HG02852 (cell line): ENCODE measurements around the gene ACSL1.

ENCODE experiments used
- ATAC-seq: cut with Tn5 transposase; IDR thresholded peaks from one replicate; pipeline ENCODE4 v1.9.1; 2021; ENCODE audit warnings: mild to moderate bottlenecking, moderate library complexity; ENCODE audit not compliant: unreplicated experiment

Gene ACSL1

DNA sequence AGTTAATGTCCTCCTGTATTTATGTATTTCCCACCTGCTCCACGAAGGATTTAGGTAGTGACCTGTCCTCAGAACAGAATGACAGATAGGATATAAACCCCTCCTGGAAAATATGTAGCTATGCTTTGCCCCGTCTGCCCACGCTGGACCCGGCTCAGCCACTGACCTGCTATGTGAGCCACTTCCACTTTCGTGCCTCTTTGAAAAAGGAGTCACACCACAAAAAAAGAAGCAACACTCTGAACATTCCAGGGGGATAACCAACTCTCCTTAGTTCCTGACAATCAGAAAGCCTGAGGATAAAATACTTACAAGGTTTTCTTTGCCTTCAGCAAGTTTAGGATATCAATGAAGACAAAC is 11.1 kb downstream of the ACSL1 start:
- no peak for ATAC-seq

DNA sequence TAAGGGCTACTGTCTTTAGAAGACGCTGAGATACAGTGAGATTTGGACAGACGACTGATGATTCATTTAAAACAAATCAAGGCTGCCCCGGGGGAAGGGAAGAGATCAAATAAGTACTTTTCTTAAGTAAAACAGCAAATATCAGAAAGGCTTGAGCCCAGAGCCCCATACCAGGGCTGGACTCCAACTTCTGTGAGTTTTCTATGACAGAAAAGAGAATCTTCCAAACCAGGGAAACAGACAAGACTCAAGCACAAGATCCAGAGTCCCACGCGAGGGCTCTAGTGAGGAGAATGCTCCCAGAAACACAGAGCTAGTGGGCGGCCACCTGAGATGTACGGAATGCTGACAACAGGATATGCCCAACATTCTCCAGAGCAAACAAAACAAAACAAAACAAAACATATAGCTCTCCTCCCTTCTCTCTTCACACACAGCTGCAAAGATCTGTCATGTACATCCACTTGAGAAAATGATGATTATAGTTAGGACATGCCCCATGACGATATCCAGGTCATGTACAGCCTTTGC is 13.1 kb downstream of the ACSL1 start:
- ATAC-seq, result no peak

GRCh38 chr4:184812199-184812542 is 13.6 kb downstream of the ACSL1 start:
- no peak for ATAC-seq

DNA sequence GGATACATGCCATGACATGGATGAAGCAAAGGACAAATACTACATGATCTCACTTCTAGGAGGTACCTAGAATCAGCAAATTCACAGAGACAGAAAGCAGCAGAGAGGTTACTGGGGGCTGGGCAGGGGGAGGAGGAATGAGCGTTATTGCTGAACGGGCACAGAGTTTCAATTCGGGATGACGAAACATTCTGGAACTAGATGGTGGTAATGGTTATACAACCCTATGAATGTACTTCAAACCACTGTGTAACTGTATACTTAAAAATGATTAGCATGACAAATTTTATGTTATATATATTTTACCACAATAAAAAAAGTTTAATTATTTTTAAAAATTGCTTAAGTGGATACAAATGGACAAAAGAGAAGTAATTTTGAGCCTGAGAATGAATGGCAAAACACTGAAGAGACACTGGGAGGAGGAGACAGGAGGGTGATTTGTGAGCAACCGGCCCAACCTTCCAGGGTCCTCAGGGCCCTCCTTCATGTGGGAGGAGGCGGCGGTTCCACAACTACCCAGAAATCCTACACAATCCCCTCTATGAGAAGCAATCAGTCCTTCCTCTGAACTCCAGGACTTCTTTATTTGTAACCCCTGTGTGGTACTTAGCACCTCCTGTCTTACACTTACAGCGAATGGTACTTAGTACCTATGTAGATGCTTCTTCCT is 14.1 kb downstream of the ACSL1 start:
- ATAC-seq, result no peak

DNA sequence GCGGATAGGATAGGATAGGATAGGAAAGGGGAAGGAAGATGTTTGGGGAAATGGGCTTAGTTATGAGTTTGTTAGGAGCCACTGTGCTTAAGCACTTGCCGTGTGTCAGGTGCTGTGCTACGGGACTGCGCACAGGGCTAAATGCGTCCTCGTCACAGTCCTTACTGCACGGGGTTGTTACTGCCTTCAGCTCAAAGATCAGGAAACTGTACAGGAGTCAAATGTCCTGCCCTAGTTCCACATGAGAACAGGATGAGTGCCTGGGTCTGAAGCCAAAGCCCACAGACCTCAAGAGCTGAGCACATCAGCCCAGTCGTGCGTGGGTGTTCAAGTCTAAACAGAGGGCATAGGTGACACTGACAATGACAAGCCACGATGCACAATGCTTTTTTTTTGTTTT is 15.0 kb downstream of the ACSL1 start:
- no peak for ATAC-seq

GRCh38 chr4:184808713-184809050 is 17.1 kb downstream of the ACSL1 start:
- no peak for ATAC-seq

DNA sequence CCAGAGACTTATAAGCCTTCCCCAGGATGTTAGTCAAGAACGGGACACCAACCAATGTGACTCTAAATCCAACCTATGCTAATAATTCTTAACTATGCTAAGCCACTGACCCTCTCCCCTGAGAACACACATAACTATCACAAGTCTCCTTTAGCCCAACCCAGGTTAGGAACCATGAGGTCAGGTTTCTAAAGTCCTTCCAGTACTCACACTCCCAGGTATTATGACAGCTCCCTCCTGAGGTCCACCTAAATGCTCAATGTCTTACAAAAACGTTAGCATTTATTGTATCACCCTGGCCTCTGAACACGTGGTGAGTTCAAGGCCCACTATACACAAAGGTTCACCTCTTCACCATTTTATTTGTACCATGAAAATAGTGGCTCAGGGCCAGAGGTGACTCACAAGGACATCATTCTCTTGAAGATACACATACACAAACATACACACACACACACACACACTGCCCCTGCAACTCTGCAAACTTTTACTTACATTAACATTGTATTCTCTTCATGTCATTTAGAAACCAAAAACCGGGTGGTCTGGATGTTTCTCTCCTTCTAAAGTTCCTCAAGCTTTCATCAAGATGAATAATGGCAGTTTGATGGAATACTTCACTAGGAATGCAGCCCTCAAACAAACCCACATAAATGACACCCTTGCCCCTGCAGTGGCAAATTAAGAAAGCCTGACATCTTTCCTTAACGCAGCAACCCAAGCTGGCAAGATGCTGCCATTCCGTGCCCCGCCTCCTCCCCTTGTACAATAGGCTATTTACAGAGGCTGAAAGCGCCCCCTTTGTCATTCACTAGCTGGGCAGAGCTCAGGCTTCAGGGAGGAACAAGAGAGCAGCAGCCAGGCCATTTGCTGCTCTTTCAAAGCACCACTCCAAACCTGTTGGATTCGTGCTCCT is 17.7 kb downstream of the ACSL1 start:
- ATAC-seq, result no peak

DNA sequence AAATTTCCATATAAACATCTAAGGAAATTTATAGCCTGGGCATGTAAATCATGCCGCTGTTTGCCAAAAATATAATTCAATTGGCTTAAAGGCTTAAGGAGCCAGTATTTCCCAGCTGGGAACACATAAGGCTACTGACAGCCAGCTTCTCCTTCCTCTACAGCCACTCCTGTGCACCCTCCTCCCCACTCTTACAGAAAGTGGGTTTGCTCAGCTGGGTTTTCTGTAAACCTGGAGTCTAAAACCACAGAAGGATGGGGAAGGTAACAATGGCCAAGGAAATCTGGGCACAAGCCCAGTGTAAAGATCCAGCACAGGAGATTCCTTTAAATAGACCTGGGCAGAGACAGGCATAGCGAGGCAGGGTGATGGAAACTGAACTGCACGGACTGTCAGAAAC is 18.5 kb downstream of the ACSL1 start:
- ATAC-seq, result no peak

GRCh38 chr4:184806711-184807110 is 19.1 kb downstream of the ACSL1 start:
- ATAC-seq, result no peak

GRCh38 chr4:184806229-184806550 is 19.6 kb downstream of the ACSL1 start:
- ATAC-seq, result no peak

DNA sequence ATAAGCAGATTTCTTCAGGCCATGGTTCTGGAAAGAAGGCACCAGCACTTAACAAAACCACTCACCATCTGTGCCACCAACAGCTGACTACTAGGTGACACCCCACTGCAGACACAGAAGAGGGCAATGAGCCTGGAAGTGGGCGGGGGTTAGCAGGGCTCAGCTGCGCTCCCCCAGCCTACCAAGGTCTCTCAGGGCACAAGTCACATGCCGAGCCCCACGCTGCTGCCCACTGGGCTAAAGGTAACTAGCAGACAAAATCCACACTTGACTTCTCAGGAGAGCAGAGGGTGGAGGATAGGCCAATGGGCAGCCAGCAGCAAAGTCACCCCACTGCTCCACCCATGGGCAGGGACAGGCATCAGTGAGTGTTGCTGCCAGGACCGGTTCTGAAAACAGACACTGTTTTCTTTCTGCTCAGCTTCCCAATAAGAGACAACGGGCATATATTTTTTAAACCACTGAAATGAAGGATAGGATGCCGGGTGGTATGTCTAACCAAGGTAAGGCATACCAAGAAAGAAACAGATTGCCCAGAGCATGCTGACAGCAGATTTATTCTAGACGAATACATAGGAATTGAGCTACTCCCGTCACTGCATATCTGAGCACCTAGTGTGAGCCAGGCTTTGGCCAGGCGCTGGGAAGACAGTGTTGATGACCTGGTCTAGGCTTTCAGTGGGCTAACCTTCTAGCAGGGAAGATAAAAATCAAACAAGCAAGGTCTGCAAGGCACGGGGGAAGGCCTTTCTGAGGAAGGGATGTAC is 20.1 kb downstream of the ACSL1 start:
- ATAC-seq, result peak; percentile 51

- ATAC-seq, result no peak
These were observed 21.1 kb downstream of the ACSL1 start for GRCh38 chr4:184804621-184805020.

- no peak for ATAC-seq
These were observed 21.9 kb downstream of the ACSL1 start for GRCh38 chr4:184803874-184804273.

GRCh38 chr4:184803133-184803532 is 22.6 kb downstream of the ACSL1 start:
- ATAC-seq, result no peak

DNA sequence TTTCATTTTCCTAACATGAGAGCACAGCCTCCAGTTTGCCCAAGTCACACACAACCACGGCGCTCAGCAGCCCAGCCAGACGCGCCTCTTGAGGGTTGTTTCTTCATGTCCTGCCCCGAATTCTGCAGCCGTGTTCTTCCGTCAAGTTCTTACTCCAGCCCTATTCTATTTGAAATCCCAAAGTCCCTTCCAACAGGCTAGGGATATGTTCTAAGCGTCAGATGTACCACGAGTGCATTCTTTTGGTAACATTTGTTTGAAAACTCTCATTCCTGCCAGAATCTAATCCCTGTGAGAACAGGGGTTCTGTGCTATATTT is 23.1 kb downstream of the ACSL1 start:
- no peak for ATAC-seq

GRCh38 chr4:184801781-184802696 is 23.7 kb downstream of the ACSL1 start:
- ATAC-seq, result no peak

DNA sequence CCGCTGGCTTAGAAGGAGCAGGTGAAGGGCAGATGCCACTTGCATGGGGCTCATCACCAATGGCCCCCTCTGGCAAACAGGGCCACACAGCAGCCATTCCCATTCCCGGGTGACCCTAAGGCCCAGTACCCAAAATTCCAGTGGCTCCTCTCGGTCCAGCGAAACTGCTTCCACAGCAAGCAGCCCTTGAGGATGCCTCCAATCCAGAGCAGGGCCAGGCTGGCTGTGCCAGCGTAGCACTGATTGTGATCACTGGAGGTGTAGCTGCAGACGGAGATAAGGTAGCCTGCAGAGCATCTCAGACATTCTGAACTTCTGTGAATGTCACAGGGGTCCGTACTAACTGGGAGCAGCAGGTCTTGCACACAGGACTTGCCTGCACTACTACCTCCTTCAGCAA is 27.3 kb downstream of the ACSL1 start:
- ATAC-seq, result no peak

- ATAC-seq, result no peak
These were observed 28.9 kb downstream of the ACSL1 start for GRCh38 chr4:184796906-184797305.

DNA sequence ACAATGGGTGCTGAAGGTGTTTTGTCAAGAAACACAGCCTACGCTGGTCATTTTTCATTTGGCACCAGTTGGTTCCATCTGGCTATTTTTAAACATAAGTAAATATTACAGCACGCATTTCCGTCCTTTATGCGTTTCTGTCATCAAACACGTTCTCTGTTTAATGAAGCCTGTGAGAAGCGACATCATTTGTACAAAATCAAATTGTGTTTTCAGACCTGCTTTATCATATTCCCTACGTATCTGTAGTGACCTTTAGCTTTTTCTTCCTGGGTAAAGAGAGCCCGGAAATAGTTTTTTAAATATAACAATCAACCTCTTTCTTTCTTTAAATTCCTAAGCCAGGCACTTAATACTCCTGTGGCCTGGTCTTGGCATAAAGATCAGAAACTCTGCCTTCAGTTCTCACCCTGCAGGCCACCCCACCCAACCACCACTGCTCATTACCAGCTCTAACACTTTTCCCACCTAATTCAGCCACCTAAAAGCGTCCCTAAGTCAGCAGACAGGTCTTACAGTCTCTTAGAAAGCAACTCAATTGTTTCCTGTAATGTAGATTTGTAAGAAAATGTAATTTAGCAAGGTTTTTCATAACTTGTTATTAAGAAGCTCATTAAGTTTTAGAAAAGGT is 30.4 kb downstream of the ACSL1 start:
- no peak for ATAC-seq

DNA sequence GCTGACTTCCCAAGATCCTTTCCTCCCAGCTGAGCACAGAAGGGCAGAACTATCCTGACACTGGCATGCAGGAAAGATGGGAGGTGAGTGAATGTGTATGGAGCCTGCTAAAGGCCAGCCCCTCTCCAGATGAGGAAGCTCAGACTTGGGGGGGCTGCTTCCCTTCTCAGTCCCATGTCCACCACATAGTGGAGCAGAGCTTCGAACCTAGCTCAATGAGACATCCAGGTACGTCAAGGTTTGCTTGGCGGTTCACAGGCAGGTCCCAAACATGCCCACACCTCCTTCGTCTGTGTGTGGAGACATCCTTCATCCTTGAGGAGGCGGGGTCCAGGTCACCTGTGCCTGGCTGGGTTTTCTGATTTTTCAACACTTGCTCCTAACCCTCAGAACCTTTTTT is 31.3 kb downstream of the ACSL1 start:
- ATAC-seq, result no peak
